PFSK-1 (cell line): ENCODE results near the gene PCDH8.

Experiments
- FOXP2 ChIP-seq: optimal IDR thresholded peaks from 2 replicates; pipeline ENCODE3; 2011; ENCODE audit warnings: borderline replicate concordance, control low read depth, inconsistent platforms; ENCODE audit not compliant: insufficient read depth; ENCODE audit errors: extremely low read length, extremely low read depth
- POLR2AphosphoS5 ChIP-seq: IDR thresholded peaks from 2 replicates; pipeline ENCODE4 v1.6.1; 2012; ENCODE audit warnings: low read depth, mild to moderate bottlenecking, control low read depth, low read length, moderate library complexity
- REST ChIP-seq, 2 experiments: IDR thresholded peaks; 2 replicates each; pipeline versions ENCODE4 v1.6.1 to v1.8.0; 2011 to 2012; ENCODE audit warnings: low read depth in 2 of 2, low read length in 2 of 2, control low read depth in 1 of 2, inconsistent platforms in 1 of 2, mild to moderate bottlenecking in 1 of 2, moderate library complexity in 1 of 2; ENCODE audit not compliant: insufficient read depth in 1 of 2
- SIN3A ChIP-seq: IDR thresholded peaks from 2 replicates; pipeline ENCODE4 v1.6.1; 2012; ENCODE audit warnings: mild to moderate bottlenecking, low read length, moderate library complexity, borderline replicate concordance; ENCODE audit not compliant: insufficient read depth
- TAF1 ChIP-seq: IDR thresholded peaks from 2 replicates; pipeline ENCODE4 v1.6.1; 2012; ENCODE audit warnings: low read length, control low read depth, borderline replicate concordance; ENCODE audit not compliant: insufficient read depth

The PCDH8 gene

GRCh38 chr13:52851137-52851962 is 2.9 kb upstream of the PCDH8 start:
- TF ChIP-seq FOXP2, result no peak
- no peak for TF ChIP-seq POLR2AphosphoS5
- TF ChIP-seq SIN3A, result no peak

GRCh38 chr13:52850396-52851136 is 2.1 kb upstream of the PCDH8 start:
- TF ChIP-seq SIN3A, result no peak
- peak; percentile 83 to 95 for TF ChIP-seq REST (IDR thresholded peaks at IDR 0.05; ENCODE audit: insufficient read depth in 1 of 2, low read depth in 2 of 2, low read length in 2 of 2)

GRCh38 chr13:52850072-52850395 is 1.6 kb upstream of the PCDH8 start:
- TF ChIP-seq SIN3A, result no peak
- no peak for TF ChIP-seq TAF1
- TF ChIP-seq FOXP2, result no peak
- TF ChIP-seq REST (IDR thresholded peaks at IDR 0.05; ENCODE audit: insufficient read depth in 1 of 2, low read depth in 2 of 2, low read length in 2 of 2), result no peak

GRCh38 chr13:52849291-52850071 is 1.0 kb upstream of the PCDH8 start:
- TF ChIP-seq REST (IDR thresholded peaks at IDR 0.05; ENCODE audit: insufficient read depth in 1 of 2, low read depth in 2 of 2, low read length in 2 of 2), result no peak
- no peak for TF ChIP-seq FOXP2
- no peak for TF ChIP-seq SIN3A
- TF ChIP-seq POLR2AphosphoS5, result no peak
- TF ChIP-seq TAF1, result no peak

GRCh38 chr13:52847682-52848432 is 583 bp downstream of the PCDH8 start:
- TF ChIP-seq TAF1 (no peak), FOXP2 (no peak)

GRCh38 chr13:52847322-52847681 is 1.1 kb downstream of the PCDH8 start:
- TF ChIP-seq POLR2AphosphoS5 (no peak), FOXP2 (no peak), TAF1 (no peak), REST (IDR thresholded peaks at IDR 0.05; ENCODE audit: insufficient read depth in 1 of 2, low read depth in 2 of 2, low read length in 2 of 2) (no peak), SIN3A (no peak)
